Fibroblast of lung (primary cell): Measurements from ENCODE around the gene PTPRM. TPM values are rescaled to one million over a fixed set of nuclear protein-coding genes. Genes with fewer than 3 reads are reported as not detected.

ENCODE experiments used
- DNase-seq, 2 donors: peaks; one replicate each; pipeline versions ENCODE4 v3.0.0 to v3.0.0-alpha.2; 2010; ENCODE audit warnings: low read depth in 2 of 2
- H2AFZ ChIP-seq: 2 replicates; pipeline ENCODE4 v1.5.1; 2012; ENCODE audit warnings: low read length, control low read depth, inconsistent platforms
- H3K27ac ChIP-seq: 2 replicates; pipeline ENCODE4 v1.5.1; 2011; ENCODE audit warnings: low read length, control low read depth; ENCODE audit not compliant: insufficient read depth
- H3K27me3 ChIP-seq: 2 replicates; pipeline ENCODE4 v1.5.1; 2011; ENCODE audit warnings: mild to moderate bottlenecking, low read length; ENCODE audit not compliant: control insufficient read depth, insufficient read depth
- H3K36me3 ChIP-seq: 2 replicates; pipeline ENCODE4 v1.5.1; 2011; ENCODE audit warnings: low read length; ENCODE audit not compliant: control insufficient read depth, insufficient read depth
- H3K4me1 ChIP-seq: 2 replicates; pipeline ENCODE4 v1.5.1; 2011; ENCODE audit warnings: low read length; ENCODE audit not compliant: control insufficient read depth, insufficient read depth; ENCODE audit errors: extremely low read depth
- H3K4me2 ChIP-seq: 2 replicates; pipeline ENCODE4 v1.5.1; 2011; ENCODE audit warnings: low read length, control low read depth; ENCODE audit not compliant: insufficient read depth; ENCODE audit errors: extremely low read depth
- H3K4me3 ChIP-seq, 4 experiments: fragments of 200-600 bp in 1 of 4; sonication (generic) in 1 of 4; replicated peaks in 1 of 4; 2 replicates each; pipeline ENCODE4 v1.5.1; 2011 to 2016; ENCODE audit warnings: low read length in 4 of 4, low read depth in 3 of 4, mild to moderate bottlenecking in 3 of 4, control low read depth in 2 of 4, inconsistent platforms in 1 of 4, mixed read lengths in 1 of 4; ENCODE audit not compliant: insufficient read depth in 1 of 4; ENCODE audit errors: control extremely low read depth in 1 of 4
- H3K79me2 ChIP-seq: 2 replicates; pipeline ENCODE4 v1.5.1; 2012; ENCODE audit warnings: mild to moderate bottlenecking, low read length, inconsistent platforms; ENCODE audit not compliant: control insufficient read depth, insufficient read depth
- H3K9ac ChIP-seq: 2 replicates; pipeline ENCODE4 v1.5.1; 2011; ENCODE audit warnings: mild to moderate bottlenecking, low read length, control low read depth; ENCODE audit not compliant: insufficient read depth
- H3K9me3 ChIP-seq: 2 replicates; pipeline ENCODE4 v1.5.1; 2012; ENCODE audit warnings: low read depth, low read length; ENCODE audit not compliant: control insufficient read depth, insufficient read depth
- H4K20me1 ChIP-seq: 2 replicates; pipeline ENCODE4 v1.5.1; 2011; ENCODE audit warnings: low read length; ENCODE audit not compliant: control insufficient read depth, insufficient read depth; ENCODE audit errors: extremely low read depth
- EZH2 ChIP-seq: IDR thresholded peaks from 2 replicates; pipeline ENCODE4 v1.5.1; 2012; ENCODE audit warnings: low read length, control low read depth, mild to moderate bottlenecking; ENCODE audit errors: missing control alignments
- polyA plus RNA-seq, 2 donors: library from polyadenylated mRNA; depleted of rRNA in 1 of 2; stranded (reverse) in 1 of 2; unstranded in 1 of 2; fragments of >200 nt; gene quantifications; 2 replicates each; pipeline ENCODE4 v1.2.1, GENCODE V29; 2011 to 2012; ENCODE audit warnings: missing spikeins in 1 of 2
- total RNA-seq: library from RNA; depleted of rRNA; stranded (reverse); fragments of >200 nt; gene quantifications from 2 replicates; pipeline ENCODE4 v1.2.1, GENCODE V29; 2014
- TF ChIP-seq, protein P1 (sequence below), 2 donors: IDR thresholded peaks in 1 of 2; conservative IDR thresholded peaks in 1 of 2; 1 replicate in 1 of 2; 2 replicates in 1 of 2; pipeline ENCODE4 v1.5.1; 2011 to 2012; ENCODE audit warnings: low read length in 2 of 2, control low read depth in 1 of 2, inconsistent platforms in 1 of 2, low read depth in 1 of 2, mild to moderate bottlenecking in 1 of 2

PTPRM gene
- total and polyA plus RNA-seq, 2 donors (not counting 1 experiment from before 2014, with no cell fraction given): 86.6 to 87.0 TPM

- no peaks in the 10 kb centered on the region for H3K9me3 ChIP-seq
- no peak overlapping the region for H3K4me3 ChIP-seq
- H3K27me3 ChIP-seq: no peaks in the 10 kb centered on the region
- TF ChIP-seq, protein P1, sequence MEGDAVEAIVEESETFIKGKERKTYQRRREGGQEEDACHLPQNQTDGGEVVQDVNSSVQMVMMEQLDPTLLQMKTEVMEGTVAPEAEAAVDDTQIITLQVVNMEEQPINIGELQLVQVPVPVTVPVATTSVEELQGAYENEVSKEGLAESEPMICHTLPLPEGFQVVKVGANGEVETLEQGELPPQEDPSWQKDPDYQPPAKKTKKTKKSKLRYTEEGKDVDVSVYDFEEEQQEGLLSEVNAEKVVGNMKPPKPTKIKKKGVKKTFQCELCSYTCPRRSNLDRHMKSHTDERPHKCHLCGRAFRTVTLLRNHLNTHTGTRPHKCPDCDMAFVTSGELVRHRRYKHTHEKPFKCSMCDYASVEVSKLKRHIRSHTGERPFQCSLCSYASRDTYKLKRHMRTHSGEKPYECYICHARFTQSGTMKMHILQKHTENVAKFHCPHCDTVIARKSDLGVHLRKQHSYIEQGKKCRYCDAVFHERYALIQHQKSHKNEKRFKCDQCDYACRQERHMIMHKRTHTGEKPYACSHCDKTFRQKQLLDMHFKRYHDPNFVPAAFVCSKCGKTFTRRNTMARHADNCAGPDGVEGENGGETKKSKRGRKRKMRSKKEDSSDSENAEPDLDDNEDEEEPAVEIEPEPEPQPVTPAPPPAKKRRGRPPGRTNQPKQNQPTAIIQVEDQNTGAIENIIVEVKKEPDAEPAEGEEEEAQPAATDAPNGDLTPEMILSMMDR (conservative IDR thresholded peaks at IDR 0.05 in 1 of 2, IDR thresholded peaks at IDR 0.05 in 1 of 2; ENCODE audit: low read depth in 1 of 2, low read length in 2 of 2): no peak
- TF ChIP-seq EZH2: no peak
- H3K4me2 ChIP-seq: no peak overlapping the region
- H4K20me1 ChIP-seq: no peaks in the 10 kb centered on the region
- H3K36me3 ChIP-seq: no peaks in the 10 kb centered on the region
- H3K79me2 ChIP-seq: no peaks in the 10 kb centered on the region
- H3K4me1 ChIP-seq: no peaks in the 10 kb centered on the region
- no peak overlapping the region for H3K9ac ChIP-seq
- no peak for DNase-seq
- no peak overlapping the region for H3K27ac ChIP-seq
- H2AFZ ChIP-seq: no peak overlapping the region
These were observed 686.8 kb downstream of the PTPRM start for GRCh38 chr18:8253944-8254343.

GRCh38 chr18:8254654-8255053, 687.5 kb downstream of the PTPRM start:
- peak; percentile 29 to 49 for DNase-seq
- no peak overlapping the region for H3K4me3 ChIP-seq
- H3K27me3 ChIP-seq: no peaks in the 10 kb centered on the region
- H3K4me2 ChIP-seq: no peak overlapping the region
- H3K36me3 ChIP-seq: no peaks in the 10 kb centered on the region
- H3K9ac ChIP-seq: no peak overlapping the region
- H3K79me2 ChIP-seq: no peaks in the 10 kb centered on the region
- no peak overlapping the region for H3K27ac ChIP-seq
- H2AFZ ChIP-seq: no peak overlapping the region
- H3K9me3 ChIP-seq: no peaks in the 10 kb centered on the region
- no peaks in the 10 kb centered on the region for H4K20me1 ChIP-seq
- no peaks in the 10 kb centered on the region for H3K4me1 ChIP-seq
- TF ChIP-seq, protein P1 (conservative IDR thresholded peaks at IDR 0.05 in 1 of 2, IDR thresholded peaks at IDR 0.05 in 1 of 2; ENCODE audit: low read depth in 1 of 2, low read length in 2 of 2): no peak
- no peak for TF ChIP-seq EZH2

DNA sequence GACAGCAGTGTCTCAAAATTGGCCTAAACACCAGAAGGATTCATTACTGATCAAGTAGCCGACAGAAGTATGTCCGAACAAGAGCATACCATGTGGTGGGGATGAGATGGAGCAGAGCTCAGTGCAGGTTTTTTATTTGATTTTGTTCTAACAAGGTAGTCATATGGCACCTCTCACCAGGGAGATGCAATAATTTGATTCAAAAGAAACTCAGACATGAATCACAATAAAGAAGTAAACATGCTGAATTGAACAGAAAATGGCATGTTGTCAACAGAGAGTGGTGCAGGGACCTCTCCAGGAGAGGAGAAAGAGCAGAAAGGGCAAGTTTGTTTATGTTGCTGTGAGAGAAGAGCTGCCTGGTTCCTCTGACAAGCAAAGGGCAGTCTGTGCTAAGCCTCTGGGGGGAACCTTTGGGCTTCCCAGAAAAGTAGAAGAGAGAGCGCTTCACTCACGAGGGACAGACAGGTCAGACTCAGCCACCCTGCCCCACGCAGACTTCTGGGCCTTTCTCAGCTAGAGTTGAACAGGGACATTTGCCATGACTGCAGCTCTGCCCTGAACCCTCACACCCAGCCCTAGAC, 690.8 kb downstream of the PTPRM start:
- no peaks in the 10 kb centered on the region for H3K79me2 ChIP-seq
- H3K4me2 ChIP-seq: no peak overlapping the region
- no peaks in the 10 kb centered on the region for H3K9me3 ChIP-seq
- H3K4me1 ChIP-seq: no peaks in the 10 kb centered on the region
- H4K20me1 ChIP-seq: no peaks in the 10 kb centered on the region
- H3K27me3 ChIP-seq: no peaks in the 10 kb centered on the region
- H2AFZ ChIP-seq: no peak overlapping the region
- no peak for DNase-seq
- no peaks in the 10 kb centered on the region for H3K36me3 ChIP-seq
- no peak overlapping the region for H3K9ac ChIP-seq
- no peak overlapping the region for H3K27ac ChIP-seq
- TF ChIP-seq, protein P1 (conservative IDR thresholded peaks at IDR 0.05 in 1 of 2, IDR thresholded peaks at IDR 0.05 in 1 of 2; ENCODE audit: low read depth in 1 of 2, low read length in 2 of 2): no peak
- TF ChIP-seq EZH2: no peak
- no peak overlapping the region for H3K4me3 ChIP-seq
